Small intestine (tissue), 7 donors: Measurements from ENCODE around the gene HDGFL2. TPM values are rescaled to one million over a fixed set of nuclear protein-coding genes. Genes with fewer than 3 reads are reported as not detected.
"Not testable (repeated sequence)": the region's sequence is repeated elsewhere in the genome, so short reads cannot be mapped to it uniquely, and the experiment has no call there.

Experiments
- DNase-seq, 2 donors: peaks; one replicate each; pipeline versions ENCODE4 v3.0.0 to v3.0.0-alpha.2; 2013
- FAIRE-seq: peaks from 2 replicates; lab custom pipeline; 2012; peaks lifted over from hg19 to GRCh38; lab: Jason Lieb, UNC
- H3K27ac ChIP-seq, 3 donors: one replicate each; pipeline ENCODE4 v1.5.1; 2013; ENCODE audit warnings: low read length in 2 of 3, mild to moderate bottlenecking in 2 of 3, control low read depth in 1 of 3, inconsistent platforms in 1 of 3, low read depth in 1 of 3, moderate library complexity in 1 of 3
- H3K27me3 ChIP-seq, 3 donors: one replicate each; pipeline ENCODE4 v1.6.1; 2013; ENCODE audit warnings: low read length in 3 of 3, inconsistent platforms in 1 of 3; ENCODE audit not compliant: control insufficient read depth in 3 of 3, insufficient read depth in 3 of 3
- H3K36me3 ChIP-seq, 3 donors: one replicate each; pipeline ENCODE4 v1.6.1; 2013; ENCODE audit warnings: low read length in 3 of 3, inconsistent platforms in 1 of 3, low read depth in 1 of 3, mild to moderate bottlenecking in 1 of 3, moderate library complexity in 1 of 3; ENCODE audit not compliant: control insufficient read depth in 3 of 3, insufficient read depth in 2 of 3
- H3K4me1 ChIP-seq, 3 donors: one replicate each; pipeline ENCODE4 v1.6.1; 2013; ENCODE audit warnings: low read length in 2 of 3, inconsistent platforms in 1 of 3, low read depth in 1 of 3, mild to moderate bottlenecking in 1 of 3, moderate library complexity in 1 of 3; ENCODE audit not compliant: control insufficient read depth in 3 of 3, insufficient read depth in 2 of 3
- H3K4me3 ChIP-seq, 3 donors: one replicate each; pipeline ENCODE4 v1.5.1; 2013; ENCODE audit warnings: low read length in 3 of 3, control low read depth in 1 of 3, inconsistent platforms in 1 of 3, low read depth in 1 of 3, mild to moderate bottlenecking in 1 of 3, moderate library complexity in 1 of 3
- H3K9me3 ChIP-seq, 2 donors: one replicate each; pipeline ENCODE4 v1.6.1; 2013; ENCODE audit warnings: low read depth in 1 of 2, low read length in 1 of 2; ENCODE audit not compliant: control insufficient read depth in 2 of 2, insufficient read depth in 1 of 2
- WGBS, 3 donors: extraction: QIAGEN DNeasy Blood & Tissue Kit; methylation state at CpG; one replicate each; pipeline ENCODE4 v1.1.7; 2013; 5-methylcytosine and 5-hydroxymethylcytosine counted together
- polyA plus RNA-seq, 4 donors: library from polyadenylated mRNA; stranded (reverse) in 3 of 4; unstranded in 1 of 4; fragments of 200-250 nt in 3 of 4; fragments of 120-200 nt in 1 of 4; gene quantifications; one replicate each; pipeline versions ENCODE4 v1.2.1 to v1.2.3, GENCODE V29; 2013
- donor health status: healthy with polysubstance abuse.
- donor health status: control.
- donor health status: control.
- donor health status: Bipolar disorder and iron deficiency.
- donor health status: healthy.

Gene HDGFL2
- polyA plus RNA-seq, 4 donors, result 18.4 to 40.2 (median 28.5) TPM

GRCh38 chr19:4541806-4542145 is 69.7 kb downstream of the HDGFL2 start:
- H3K4me3 ChIP-seq, H3K27ac ChIP-seq, FAIRE-seq, DNase-seq, H3K27me3 ChIP-seq, H3K36me3 ChIP-seq, H3K9me3 ChIP-seq, H3K4me1 ChIP-seq: not testable (repeated sequence)
- WGBS, 3 donors, result 92 to 97% (median 93%) methylated on average over 12 of the region's 12 CpGs

- DNase-seq (no peak), FAIRE-seq (no peak)
- no peak overlapping the region for H3K4me3 ChIP-seq
- H3K4me1 ChIP-seq, result peaks cover 0 to 4% (median 0%) of the 10 kb centered on the region in 3 donors
- peaks cover 0 to 8% of the 10 kb centered on the region in 2 donors for H3K9me3 ChIP-seq
- 76 to 79% (median 79%) methylated on average over 64 to 77 of the region's 77 CpGs for WGBS, 3 donors
- H3K36me3 ChIP-seq, result no peaks in the 10 kb centered on the region
- H3K27ac ChIP-seq, result no peak overlapping the region
- H3K27me3 ChIP-seq, result peaks cover 0 to 3% (median 0%) of the 10 kb centered on the region in 3 donors
Measured at GRCh38 chr19:4542896-4543841, 71.1 kb downstream of the HDGFL2 start.

- no peak for DNase-seq
- Histone ChIP-seq H3K27me3 (peaks cover 0 to 3% (median 0%) of the 10 kb centered on the region in 3 donors), H3K4me1 (peaks cover 0 to 4% (median 0%) of the 10 kb centered on the region in 3 donors), H3K9me3 (peaks cover 0 to 8% of the 10 kb centered on the region in 2 donors), H3K27ac (no peak overlapping the region), H3K4me3 (no peak overlapping the region), H3K36me3 (no peaks in the 10 kb centered on the region)
- no peak for FAIRE-seq
- 90 to 93% (median 91%) methylated on average over 27 to 87 of the region's 87 CpGs for WGBS, 3 donors
Measured at GRCh38 chr19:4543842-4544647, 71.9 kb downstream of the HDGFL2 start.

GRCh38 chr19:4547303-4548237 is 75.5 kb downstream of the HDGFL2 start:
- 41 to 64% (median 63%) methylated on average over 26 to 32 of the region's 32 CpGs for WGBS, 3 donors
- no peak overlapping the region for H3K27ac ChIP-seq

GRCh38 chr19:4548238-4548584 is 76.1 kb downstream of the HDGFL2 start:
- peaks cover 0 to 2% of the 10 kb centered on the region in 2 donors for H3K9me3 ChIP-seq
- FAIRE-seq, result no peak
- H3K27me3 ChIP-seq, result no peaks in the 10 kb centered on the region
- no peak overlapping the region for H3K27ac ChIP-seq
- WGBS, 3 donors, result 39 to 69% (median 47%) methylated on average over 14 of the region's 14 CpGs
- no peaks in the 10 kb centered on the region for H3K4me1 ChIP-seq
- peaks cover 0 to 2% (median 0%) of the 10 kb centered on the region in 3 donors for H3K36me3 ChIP-seq
- no peak for DNase-seq
- H3K4me3 ChIP-seq, result no peak overlapping the region

More at GRCh38 chr19:4547303-4548237, 75.5 kb downstream of the HDGFL2 start:
- Histone ChIP-seq H3K4me3 (no peak overlapping the region), H3K36me3 (peaks cover 0 to 2% (median 0%) of the 10 kb centered on the region in 3 donors), H3K27me3 (no peaks in the 10 kb centered on the region), H3K9me3 (peaks cover 0 to 2% of the 10 kb centered on the region in 2 donors), H3K4me1 (no peaks in the 10 kb centered on the region)
- DNase-seq (peak in 1 of 2 donors; percentile 66), FAIRE-seq (no peak)

GRCh38 chr19:4550018-4550417 is 77.9 kb downstream of the HDGFL2 start:
- no peaks in the 10 kb centered on the region for H3K4me1 ChIP-seq
- FAIRE-seq, result no peak
- 85 to 90% (median 86%) methylated on average over 18 of the region's 18 CpGs for WGBS, 3 donors
- no peak for DNase-seq
- H3K9me3 ChIP-seq, result peaks cover 0 to 2% of the 10 kb centered on the region in 2 donors
- H3K4me3 ChIP-seq, result no peak overlapping the region
- no peaks in the 10 kb centered on the region for H3K27me3 ChIP-seq
- H3K27ac ChIP-seq, result no peak overlapping the region
- peaks cover 0 to 2% (median 0%) of the 10 kb centered on the region in 3 donors for H3K36me3 ChIP-seq

GRCh38 chr19:4550479-4551050 is 78.5 kb downstream of the HDGFL2 start:
- no peak for FAIRE-seq
- peaks cover 0 to 2% (median 0%) of the 10 kb centered on the region in 3 donors for H3K36me3 ChIP-seq

More at GRCh38 chr19:4550479-4551050, 78.5 kb downstream of the HDGFL2 start:
- Histone ChIP-seq H3K4me1 (no peaks in the 10 kb centered on the region), H3K4me3 (no peak overlapping the region), H3K9me3 (peaks cover 0 to 2% of the 10 kb centered on the region in 2 donors), H3K27me3 (no peaks in the 10 kb centered on the region), H3K27ac (no peak overlapping the region)
- 79 to 86% (median 83%) methylated on average over 26 of the region's 26 CpGs for whole genome bisulfite sequencing, 3 donors
- DNase-seq, result no peak
